ENCODE measurements around the gene SLC4A5.

The SLC4A5 gene

DNA sequence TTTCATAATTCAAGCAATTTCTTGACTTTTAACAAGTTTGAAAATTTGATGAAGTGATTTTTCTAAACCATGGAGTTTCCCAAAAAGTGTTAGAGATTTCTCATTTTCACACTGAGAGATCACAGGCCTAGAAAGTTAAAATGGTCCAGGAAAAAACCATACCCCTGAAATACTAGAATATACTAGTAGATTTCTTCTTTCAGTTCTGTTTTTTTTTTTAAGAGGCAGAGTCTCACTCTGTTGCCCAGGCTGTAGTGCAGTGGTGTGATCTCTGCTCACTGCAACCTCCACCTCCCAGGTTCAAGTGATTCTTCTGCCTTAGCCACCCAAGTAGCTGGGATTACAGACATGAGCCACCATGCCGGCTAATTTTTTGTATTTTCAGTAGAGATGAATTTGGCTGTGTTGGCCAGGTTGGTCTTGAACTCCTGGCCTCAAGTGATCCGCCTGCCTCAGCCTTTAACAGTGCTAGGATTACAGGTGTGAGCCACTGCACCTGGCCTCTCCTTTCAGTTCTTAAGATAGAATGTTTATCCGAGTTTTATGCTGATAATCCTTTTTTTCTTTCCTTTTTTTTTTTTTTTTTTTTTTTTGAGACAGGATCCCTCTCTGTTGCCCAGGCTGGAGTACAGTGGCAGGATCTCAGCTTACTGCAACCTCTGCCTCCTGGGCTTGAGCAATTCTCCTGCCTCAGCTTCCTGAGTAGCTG lies 130.4 kb downstream of the SLC4A5 start:
- ChIA-PET CTCF (no interaction called here), POLR2A (no interaction called here)
- DNase-seq (ENCODE audit: extremely low spot score) = no peak

DNA sequence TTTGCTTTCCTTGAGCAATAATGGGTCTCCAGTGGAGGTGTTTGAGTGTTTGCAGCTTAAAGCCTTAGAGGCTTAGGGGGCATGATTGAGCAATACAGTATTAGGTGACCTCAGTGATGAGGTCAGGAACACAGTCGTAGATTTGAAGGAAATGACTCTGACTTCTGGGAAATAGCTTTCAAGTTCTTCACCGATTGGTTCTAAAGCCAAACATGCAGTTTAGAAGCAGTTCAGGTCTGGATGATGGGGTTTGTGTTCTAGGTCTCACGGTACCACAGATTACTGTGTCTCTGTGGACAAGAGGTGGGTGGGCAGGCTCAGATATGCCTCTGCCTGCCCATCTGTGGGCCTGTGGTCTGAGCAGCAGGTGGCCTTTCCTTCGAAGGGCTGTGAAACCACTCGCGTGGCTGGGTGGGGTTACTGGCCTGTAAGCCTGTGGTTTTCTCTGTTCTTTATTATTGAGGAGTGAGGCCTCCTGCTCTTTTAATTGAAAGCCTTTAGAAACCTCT lies 137.0 kb downstream of the SLC4A5 start:
- no peak for TF ChIP-seq HDGF (IDR thresholded peaks at IDR 0.05; ENCODE audit: borderline replicate concordance)
- TF ChIP-seq, protein P1, sequence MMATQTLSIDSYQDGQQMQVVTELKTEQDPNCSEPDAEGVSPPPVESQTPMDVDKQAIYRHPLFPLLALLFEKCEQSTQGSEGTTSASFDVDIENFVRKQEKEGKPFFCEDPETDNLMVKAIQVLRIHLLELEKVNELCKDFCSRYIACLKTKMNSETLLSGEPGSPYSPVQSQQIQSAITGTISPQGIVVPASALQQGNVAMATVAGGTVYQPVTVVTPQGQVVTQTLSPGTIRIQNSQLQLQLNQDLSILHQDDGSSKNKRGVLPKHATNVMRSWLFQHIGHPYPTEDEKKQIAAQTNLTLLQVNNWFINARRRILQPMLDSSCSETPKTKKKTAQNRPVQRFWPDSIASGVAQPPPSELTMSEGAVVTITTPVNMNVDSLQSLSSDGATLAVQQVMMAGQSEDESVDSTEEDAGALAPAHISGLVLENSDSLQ (IDR thresholded peaks at IDR 0.05) = no peak
- ChIA-PET CTCF (interaction anchor here (0.7 kb wide), 1 partner anchor 44 kb away, joined by 3 read pairs; no protein-coding TSS in a partner anchor), POLR2A (no interaction called here)
- no peak for DNase-seq (ENCODE audit: extremely low spot score)

More for the DNA sequence above, 130.4 kb downstream of the SLC4A5 start:
- TF ChIP-seq SUZ12 (IDR thresholded peaks at IDR 0.05) (no peak), FOXA1 (IDR thresholded peaks at IDR 0.05) (no peak), L3MBTL2 (conservative IDR thresholded peaks at IDR 0.05) (no peak), LEF1 (IDR thresholded peaks at IDR 0.05; ENCODE audit: borderline replicate concordance) (no peak), FOXK2 (IDR thresholded peaks at IDR 0.05) (no peak), NFRKB (IDR thresholded peaks at IDR 0.05) (no peak), CTBP1 (IDR thresholded peaks at IDR 0.05; ENCODE audit: borderline replicate concordance) (no peak), SP1 (IDR thresholded peaks at IDR 0.05) (no peak), FOXM1 (IDR thresholded peaks at IDR 0.05; ENCODE audit: borderline replicate concordance) (no peak), TARDBP (IDR thresholded peaks at IDR 0.05) (no peak)
- TF ChIP-seq, protein P1 (IDR thresholded peaks at IDR 0.05) = no peak

DNA sequence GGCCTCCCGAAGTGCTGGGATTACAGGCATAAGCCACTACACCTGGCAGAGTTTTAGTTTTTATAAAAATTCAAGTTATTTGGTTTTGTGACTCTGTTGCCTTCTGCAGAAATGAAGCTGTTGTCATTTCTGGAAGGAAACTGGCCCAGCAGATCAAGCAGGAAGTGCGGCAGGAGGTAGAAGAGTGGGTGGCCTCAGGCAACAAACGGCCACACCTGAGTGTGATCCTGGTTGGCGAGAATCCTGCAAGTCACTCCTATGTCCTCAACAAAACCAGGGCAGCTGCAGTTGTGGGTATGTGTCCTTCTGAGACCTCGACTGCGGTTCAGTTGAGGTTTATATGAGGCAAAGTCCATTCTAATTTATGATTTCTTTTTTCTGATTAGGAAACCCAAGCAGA lies 137.6 kb downstream of the SLC4A5 start:
- ChIA-PET POLR2A (no interaction called here), CTCF (interaction anchor here (0.7 kb wide), 1 partner anchor 44 kb away, joined by 3 read pairs; no protein-coding TSS in a partner anchor)
- no peak for DNase-seq (ENCODE audit: extremely low spot score)
- TF ChIP-seq BHLHE40 (IDR thresholded peaks at IDR 0.05; ENCODE audit: borderline replicate concordance) (no peak), L3MBTL2 (conservative IDR thresholded peaks at IDR 0.05) (no peak), SP1 (IDR thresholded peaks at IDR 0.05) (no peak), FOXA1 (IDR thresholded peaks at IDR 0.05) (no peak), SUZ12 (IDR thresholded peaks at IDR 0.05) (no peak)
- TF ChIP-seq, protein P1 (IDR thresholded peaks at IDR 0.05) = no peak

DNA sequence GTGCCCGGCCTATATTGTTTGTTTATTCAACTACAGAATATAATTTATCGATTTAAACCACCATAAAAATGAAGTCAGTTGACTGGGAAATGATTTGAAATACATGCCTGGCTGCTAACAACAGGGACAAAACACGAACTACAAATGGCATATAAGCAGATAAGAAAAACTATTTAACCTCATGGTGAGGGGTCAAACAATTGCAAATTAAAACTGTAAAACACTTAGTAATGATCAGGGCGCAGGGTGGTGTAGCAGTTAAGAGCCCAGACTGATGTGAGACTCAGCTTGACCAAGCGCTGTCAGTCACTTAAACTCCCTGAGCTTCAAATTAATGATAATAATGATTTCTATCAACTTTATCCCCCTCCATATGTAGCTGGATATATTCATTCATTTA lies 138.1 kb downstream of the SLC4A5 start:
- DNase-seq (ENCODE audit: extremely low spot score) = no peak
- CTCF ChIA-PET = no interaction called here
- POLR2A ChIA-PET = no interaction called here
- TF ChIP-seq CTBP1 (IDR thresholded peaks at IDR 0.05; ENCODE audit: borderline replicate concordance) (no peak), LEF1 (IDR thresholded peaks at IDR 0.05; ENCODE audit: borderline replicate concordance) (no peak), FOXA1 (IDR thresholded peaks at IDR 0.05) (no peak), BHLHE40 (IDR thresholded peaks at IDR 0.05; ENCODE audit: borderline replicate concordance) (no peak), FOXM1 (IDR thresholded peaks at IDR 0.05; ENCODE audit: borderline replicate concordance) (no peak), SUZ12 (IDR thresholded peaks at IDR 0.05) (no peak), HDGF (IDR thresholded peaks at IDR 0.05; ENCODE audit: borderline replicate concordance) (no peak), FOXK2 (IDR thresholded peaks at IDR 0.05) (no peak), ARNT (IDR thresholded peaks at IDR 0.05) (no peak), SP1 (IDR thresholded peaks at IDR 0.05) (no peak), ELF4 (IDR thresholded peaks at IDR 0.05) (no peak), L3MBTL2 (conservative IDR thresholded peaks at IDR 0.05) (no peak), NFRKB (IDR thresholded peaks at IDR 0.05) (no peak), TARDBP (IDR thresholded peaks at IDR 0.05) (no peak), ZNF384 (IDR thresholded peaks at IDR 0.05) (no peak)
- TF ChIP-seq, protein P1 (IDR thresholded peaks at IDR 0.05) = no peak

DNA sequence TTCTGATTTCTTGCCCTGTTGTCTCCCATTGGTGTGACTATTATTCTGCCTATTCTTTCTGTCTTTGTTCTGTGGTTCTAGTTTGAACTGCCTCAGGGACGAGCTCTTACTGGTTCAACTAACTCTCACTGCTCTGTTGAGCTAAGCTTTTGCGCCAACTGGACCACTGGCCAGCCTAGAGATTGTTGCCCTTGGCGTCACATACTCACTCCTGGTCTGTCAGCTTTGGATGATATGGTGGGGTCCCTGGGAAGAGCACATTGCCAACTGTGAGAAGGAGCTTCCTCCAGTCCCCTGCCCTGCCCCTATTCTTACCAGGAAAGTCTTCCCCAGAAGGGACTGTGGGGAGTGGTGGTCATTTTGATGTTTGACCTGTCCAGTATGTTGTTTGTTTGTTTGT lies 138.8 kb downstream of the SLC4A5 start:
- CTCF ChIA-PET = interaction anchor here (1.6 kb wide), 1 partner anchor 26 kb away, joined by 4 read pairs; the partner anchor contains the start of gene MOB1A
- POLR2A ChIA-PET = interaction anchor here (0.6 to 1.3 kb wide), 3 partner anchors 12 to 56 kb away, joined by 3 to 5 read pairs (median 3); partner anchors contain the start of gene MOB1A
- DNase-seq (ENCODE audit: extremely low spot score) = no peak
- no peak for TF ChIP-seq CTBP1 (IDR thresholded peaks at IDR 0.05; ENCODE audit: borderline replicate concordance)
- no peak for TF ChIP-seq FOXA1 (IDR thresholded peaks at IDR 0.05)
- TF ChIP-seq TARDBP (IDR thresholded peaks at IDR 0.05) = no peak
- no peak for TF ChIP-seq FOXK2 (IDR thresholded peaks at IDR 0.05)
- TF ChIP-seq L3MBTL2 (conservative IDR thresholded peaks at IDR 0.05) = no peak
- TF ChIP-seq, protein P1 (IDR thresholded peaks at IDR 0.05) = no peak
- no peak for TF ChIP-seq FOXM1 (IDR thresholded peaks at IDR 0.05; ENCODE audit: borderline replicate concordance)
- TF ChIP-seq ZNF384 (IDR thresholded peaks at IDR 0.05) = no peak
- no peak for TF ChIP-seq ARNT (IDR thresholded peaks at IDR 0.05)
- TF ChIP-seq BHLHE40 (IDR thresholded peaks at IDR 0.05; ENCODE audit: borderline replicate concordance) = no peak
- TF ChIP-seq HDGF (IDR thresholded peaks at IDR 0.05; ENCODE audit: borderline replicate concordance) = no peak
- TF ChIP-seq ELF4 (IDR thresholded peaks at IDR 0.05) = no peak
- TF ChIP-seq SP1 (IDR thresholded peaks at IDR 0.05) = no peak
- no peak for TF ChIP-seq LEF1 (IDR thresholded peaks at IDR 0.05; ENCODE audit: borderline replicate concordance)
- no peak for TF ChIP-seq NFRKB (IDR thresholded peaks at IDR 0.05)
- no peak for TF ChIP-seq SUZ12 (IDR thresholded peaks at IDR 0.05)
